ENCODE results near the gene LCE2B.

Gene LCE2B

GRCh38 chr1:152725261-152725660 lies 39.3 kb downstream of the LCE2B start:
- no peak overlapping the region for H3K4me3 ChIP-seq (ENCODE audit: low read depth, low read length)
- no peak for DNase-seq (ENCODE audit: low read depth)
- TF ChIP-seq, protein P1, sequence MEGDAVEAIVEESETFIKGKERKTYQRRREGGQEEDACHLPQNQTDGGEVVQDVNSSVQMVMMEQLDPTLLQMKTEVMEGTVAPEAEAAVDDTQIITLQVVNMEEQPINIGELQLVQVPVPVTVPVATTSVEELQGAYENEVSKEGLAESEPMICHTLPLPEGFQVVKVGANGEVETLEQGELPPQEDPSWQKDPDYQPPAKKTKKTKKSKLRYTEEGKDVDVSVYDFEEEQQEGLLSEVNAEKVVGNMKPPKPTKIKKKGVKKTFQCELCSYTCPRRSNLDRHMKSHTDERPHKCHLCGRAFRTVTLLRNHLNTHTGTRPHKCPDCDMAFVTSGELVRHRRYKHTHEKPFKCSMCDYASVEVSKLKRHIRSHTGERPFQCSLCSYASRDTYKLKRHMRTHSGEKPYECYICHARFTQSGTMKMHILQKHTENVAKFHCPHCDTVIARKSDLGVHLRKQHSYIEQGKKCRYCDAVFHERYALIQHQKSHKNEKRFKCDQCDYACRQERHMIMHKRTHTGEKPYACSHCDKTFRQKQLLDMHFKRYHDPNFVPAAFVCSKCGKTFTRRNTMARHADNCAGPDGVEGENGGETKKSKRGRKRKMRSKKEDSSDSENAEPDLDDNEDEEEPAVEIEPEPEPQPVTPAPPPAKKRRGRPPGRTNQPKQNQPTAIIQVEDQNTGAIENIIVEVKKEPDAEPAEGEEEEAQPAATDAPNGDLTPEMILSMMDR (conservative IDR thresholded peaks at IDR 0.05; ENCODE audit: low read depth, low read length), result no peak

- TF ChIP-seq, protein P1 (conservative IDR thresholded peaks at IDR 0.05; ENCODE audit: low read depth, low read length), result no peak
Observed at GRCh38 chr1:152728986-152729385, 43.1 kb downstream of the LCE2B start.

DNA sequence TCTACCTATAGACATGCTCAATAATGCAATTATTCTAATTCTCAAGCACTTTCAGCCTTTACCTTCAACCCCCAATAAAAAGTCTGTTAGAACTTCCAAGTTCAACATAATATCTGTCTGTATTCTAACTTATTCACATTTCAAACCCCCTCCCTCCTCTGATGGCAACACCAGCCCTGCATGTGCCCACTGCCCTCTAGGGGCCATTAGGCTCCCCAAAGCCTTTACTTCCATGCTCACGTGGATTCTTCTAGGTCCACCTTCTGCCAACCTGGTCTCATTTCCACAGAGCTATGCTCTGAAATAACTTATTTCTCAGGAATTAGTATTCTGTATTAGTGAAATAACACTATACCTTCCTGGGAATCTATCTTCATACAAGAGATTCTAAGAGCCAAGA lies 49.7 kb downstream of the LCE2B start:
- no peak for DNase-seq (ENCODE audit: low read depth)
- H3K4me3 ChIP-seq (ENCODE audit: low read depth, low read length), result no peak overlapping the region
- TF ChIP-seq, protein P1 (conservative IDR thresholded peaks at IDR 0.05; ENCODE audit: low read depth, low read length), result no peak

More at GRCh38 chr1:152728986-152729385, 43.1 kb downstream of the LCE2B start:
- no peak overlapping the region for H3K4me3 ChIP-seq (ENCODE audit: low read depth, low read length)
- DNase-seq (ENCODE audit: low read depth), result no peak

Measured in choroid plexus epithelial cell (primary cell).